Transverse colon (tissue), 4 donors: Measurements from ENCODE around the gene CDK14. TPM values are rescaled to one million over a fixed set of nuclear protein-coding genes. Genes with fewer than 3 reads are reported as not detected.

Experiments used
- DNase-seq: peaks from one replicate; pipeline ENCODE4 v3.0.0-alpha.2; 2019
- H3K27ac ChIP-seq, 4 donors: fragments of 200-600 bp; sonication (generic); 2 replicates each; pipeline ENCODE4 v1.5.1; 2016 to 2018; ENCODE audit warnings: inconsistent platforms in 4 of 4
- H3K27me3 ChIP-seq: fragments of 200-600 bp; sonication (generic); 2 replicates; pipeline ENCODE4 v1.5.1; 2017; ENCODE audit warnings: inconsistent platforms
- H3K36me3 ChIP-seq, 4 donors: fragments of 200-600 bp; sonication (generic); 2 replicates each; pipeline ENCODE4 v1.5.1; 2017 to 2019; ENCODE audit warnings: inconsistent platforms in 4 of 4
- H3K4me1 ChIP-seq, 4 donors: fragments of 200-600 bp; sonication (generic); 2 replicates each; pipeline ENCODE4 v1.5.1; 2017 to 2020; ENCODE audit warnings: inconsistent platforms in 4 of 4
- H3K4me3 ChIP-seq, 4 donors: fragments of 200-600 bp; sonication (generic); 1 replicate in 1 of 4; 2 replicates in 3 of 4; pipeline versions ENCODE4 v1.5.1 to v1.6.1; 2017 to 2019; ENCODE audit warnings: inconsistent platforms in 4 of 4
- H3K9me3 ChIP-seq, 2 donors: fragments of 200-600 bp; sonication (generic); 2 replicates each; pipeline ENCODE4 v1.5.1; 2017 to 2019; ENCODE audit warnings: inconsistent platforms in 2 of 2
- CTCF ChIP-seq, 5 experiments: fragments of 200-600 bp in 3 of 5; fragments of 450-650 bp in 2 of 5; sonication (generic) in 3 of 5; IDR thresholded peaks; 1 replicate in 2 of 5; 2 replicates in 3 of 5; pipeline ENCODE4 v1.5.1; 2016 to 2017; ENCODE audit warnings: antibody characterized with exemption in 5 of 5, inconsistent platforms in 3 of 5, mild to moderate bottlenecking in 2 of 5, moderate library complexity in 1 of 5
- EP300 ChIP-seq: sonication (generic); formaldehyde crosslinking; IDR thresholded peaks from one replicate; pipeline ENCODE4 v1.6.1; 2017; ENCODE audit warnings: antibody characterized with exemption, low read depth
- POLR2A ChIP-seq: fragments of 450-650 bp; IDR thresholded peaks from one replicate; pipeline ENCODE4 v1.6.1; 2016; ENCODE audit warnings: antibody characterized with exemption, mild to moderate bottlenecking, moderate library complexity
- POLR2AphosphoS5 ChIP-seq, 3 donors: sonication (generic); formaldehyde crosslinking; IDR thresholded peaks; one replicate each; pipeline ENCODE4 v1.6.1; 2016; ENCODE audit warnings: antibody characterized with exemption in 3 of 3
- WGBS, 2 donors: methylation state at CpG; one replicate each; pipeline ENCODE4 v1.1.5; 2018; ENCODE audit warnings: low coverage in 1 of 2; 5-methylcytosine and 5-hydroxymethylcytosine counted together
- in situ Hi-C, 4 donors: fragments of 200-750 bp; cut with MboI; loops; one replicate each; pipeline versions ENCODE4 v1.15.0 to v1.15.1; 2017; ENCODE audit warnings: low sequenced_read_pairs in 3 of 4, low pct_ligation_motif_present in 1 of 4, low pct_unique_long_range_greater_than_20kb in 1 of 4
- intact Hi-C: fragments of 100-400 bp; cut with DNase I; formaldehyde crosslinking; loops from one replicate; pipeline ENCODE4 v1.15.1; 2023; ENCODE audit warnings: low total_unique reads
- total RNA-seq, 4 donors: library from RNA; depleted of rRNA; stranded (reverse); fragments of >200 nt; gene quantifications; one replicate each; pipeline ENCODE4 v1.1.0, GENCODE V29; 2016

Gene CDK14
- total RNA-seq, 4 donors from 2014 or later = 0.40 to 15.4 (median 4.8) TPM

GRCh38 chr7:90621747-90622140 is 25.6 kb downstream of the CDK14 start:
- no peak for DNase-seq
- Histone ChIP-seq H3K4me1 (peaks cover 0 to 24% (median 16%) of the 10 kb centered on the region in 4 donors), H3K27me3 (no peaks in the 10 kb centered on the region), H3K9me3 (no peaks in the 10 kb centered on the region), H3K27ac (no peak overlapping the region), H3K4me3 (no peak overlapping the region), H3K36me3 (no peaks in the 10 kb centered on the region)
- TF ChIP-seq EP300 = no peak
- no peak for TF ChIP-seq POLR2AphosphoS5 (IDR thresholded peaks at IDR 0.05)
- no peak for TF ChIP-seq POLR2A
- no peak for TF ChIP-seq CTCF (IDR thresholded peaks at IDR 0.05)
- WGBS, 2 donors = 73 to 78% methylated on average over 3 to 4 of the region's 4 CpGs
- in situ Hi-C loops = no loop called here
- intact Hi-C loops = no loop called here

GRCh38 chr7:90622670-90623069 is 26.5 kb downstream of the CDK14 start:
- no peak overlapping the region for H3K4me3 ChIP-seq
- TF ChIP-seq CTCF (IDR thresholded peaks at IDR 0.05) (no peak), POLR2AphosphoS5 (IDR thresholded peaks at IDR 0.05) (no peak), EP300 (no peak), POLR2A (no peak)
- in situ Hi-C loops = no loop called here
- DNase-seq = no peak
- no peaks in the 10 kb centered on the region for H3K36me3 ChIP-seq
- intact Hi-C loops = no loop called here
- H3K4me1 ChIP-seq = peaks cover 0 to 24% (median 16%) of the 10 kb centered on the region in 4 donors
- H3K27me3 ChIP-seq = no peaks in the 10 kb centered on the region
- no peak overlapping the region for H3K27ac ChIP-seq
- 61 to 71% methylated on average over 2 of the region's 2 CpGs for WGBS, 2 donors
- no peaks in the 10 kb centered on the region for H3K9me3 ChIP-seq

- peaks cover 0 to 24% (median 16%) of the 10 kb centered on the region in 4 donors for H3K4me1 ChIP-seq
- H3K27ac ChIP-seq = no peak overlapping the region
- intact Hi-C loops = no loop called here
- no peak overlapping the region for H3K4me3 ChIP-seq
- no peaks in the 10 kb centered on the region for H3K36me3 ChIP-seq
- DNase-seq = no peak
- no peaks in the 10 kb centered on the region for H3K27me3 ChIP-seq
- in situ Hi-C loops = no loop called here
- TF ChIP-seq EP300 (no peak), POLR2AphosphoS5 (IDR thresholded peaks at IDR 0.05) (no peak), POLR2A (no peak)
- 66 to 82% methylated on average over 2 to 5 of the region's 5 CpGs for WGBS, 2 donors
- H3K9me3 ChIP-seq = no peaks in the 10 kb centered on the region
Measured at GRCh38 chr7:90624225-90624911, 28.2 kb downstream of the CDK14 start.

- H3K4me3 ChIP-seq = no peak overlapping the region
- intact Hi-C loops = no loop called here
- DNase-seq = no peak
- H3K27me3 ChIP-seq = no peaks in the 10 kb centered on the region
- TF ChIP-seq EP300 (no peak), CTCF (IDR thresholded peaks at IDR 0.05) (no peak), POLR2A (no peak), POLR2AphosphoS5 (IDR thresholded peaks at IDR 0.05) (no peak)
- peaks cover 0 to 24% (median 16%) of the 10 kb centered on the region in 4 donors for H3K4me1 ChIP-seq
- 78 to 87% methylated on average over 5 of the region's 5 CpGs for WGBS, 2 donors
- no peaks in the 10 kb centered on the region for H3K9me3 ChIP-seq
- peak overlapping the region in 2 of 4 donors; percentile 8 to 9 for H3K27ac ChIP-seq
- no peaks in the 10 kb centered on the region for H3K36me3 ChIP-seq
- in situ Hi-C loops = no loop called here
Measured at GRCh38 chr7:90625051-90625450, 28.9 kb downstream of the CDK14 start.
